Neural progenitor cell (in vitro differentiated cells): ENCODE results near the gene CACNA1C. TPM values are rescaled to one million over a fixed set of nuclear protein-coding genes. Genes with fewer than 3 reads are reported as not detected.

Experiments used
- DNase-seq: peaks from one replicate; pipeline ENCODE4 v3.0.0-alpha.2; 2016; ENCODE audit warnings: low spot score
- H2AFZ ChIP-seq: fragments of 200-600 bp; sonication (generic); replicated peaks from 2 replicates; pipeline ENCODE4 v1.6.1; 2016; ENCODE audit warnings: antibody characterized with exemption
- H3F3A ChIP-seq: fragments of 200-600 bp; sonication (generic); 2 replicates; pipeline ENCODE4 v1.6.1; 2016; ENCODE audit warnings: antibody characterized with exemption, low read depth
- H3K27ac ChIP-seq: fragments of 200-600 bp; sonication (generic); 2 replicates; pipeline ENCODE4 v1.5.1; 2016; ENCODE audit warnings: mild to moderate bottlenecking
- H3K27me3 ChIP-seq: fragments of 200-600 bp; sonication (generic); 2 replicates; pipeline ENCODE4 v1.6.1; 2016; ENCODE audit warnings: mild to moderate bottlenecking, moderate library complexity
- H3K36me3 ChIP-seq: fragments of 200-600 bp; sonication (generic); 2 replicates; pipeline ENCODE4 v1.5.1; 2016
- H3K4me1 ChIP-seq: fragments of 200-600 bp; sonication (generic); 2 replicates; pipeline ENCODE4 v1.6.1; 2016; ENCODE audit warnings: mixed run types
- H3K4me2 ChIP-seq: fragments of 200-600 bp; sonication (generic); 2 replicates; pipeline ENCODE4 v1.6.1; 2016
- H3K4me3 ChIP-seq: fragments of 200-600 bp; sonication (generic); 2 replicates; pipeline ENCODE4 v1.5.1; 2016
- H3K79me2 ChIP-seq: fragments of 200-600 bp; sonication (generic); 2 replicates; pipeline ENCODE4 v1.6.1; 2016; ENCODE audit warnings: low read depth
- H3K9ac ChIP-seq: fragments of 200-600 bp; sonication (generic); 2 replicates; pipeline ENCODE4 v1.6.1; 2016
- H3K9me3 ChIP-seq: fragments of 200-600 bp; sonication (generic); 2 replicates; pipeline ENCODE4 v1.5.1; 2016; ENCODE audit warnings: low read depth
- H4K20me1 ChIP-seq: fragments of 200-600 bp; sonication (generic); 2 replicates; pipeline ENCODE4 v1.6.1; 2016; ENCODE audit warnings: low read depth
- H3K27ac Mint-ChIP-seq: 3 replicates; pipeline ENCODE4 v1.8.0; 2021; ENCODE audit warnings: mixed read lengths
- H3K27me3 Mint-ChIP-seq: 2 replicates; pipeline ENCODE4 v1.8.0; 2022; ENCODE audit warnings: low read depth, mild to moderate bottlenecking, inconsistent platforms, moderate library complexity, mixed read lengths; ENCODE audit not compliant: insufficient read depth
- H3K36me3 Mint-ChIP-seq: 3 replicates; pipeline ENCODE4 v1.8.0; 2021; ENCODE audit warnings: mixed read lengths
- H3K4me1 Mint-ChIP-seq: 3 replicates; pipeline ENCODE4 v1.8.0; 2021; ENCODE audit warnings: mixed read lengths
- H3K4me3 Mint-ChIP-seq: 3 replicates; pipeline ENCODE4 v1.8.0; 2021; ENCODE audit warnings: mild to moderate bottlenecking, moderate library complexity, mixed read lengths
- H3K9me3 Mint-ChIP-seq: 3 replicates; pipeline ENCODE4 v1.8.0; 2020; ENCODE audit warnings: mixed read lengths
- EZH2 ChIP-seq: fragments of 200-600 bp; sonication (generic); IDR thresholded peaks from 2 replicates; pipeline ENCODE4 v1.6.1; 2017; ENCODE audit warnings: antibody characterized with exemption, mild to moderate bottlenecking, moderate library complexity
- EZH2phosphoT487 ChIP-seq: fragments of 200-600 bp; sonication (generic); IDR thresholded peaks from 2 replicates; pipeline ENCODE4 v1.6.1; 2017; ENCODE audit warnings: antibody characterized with exemption
- total RNA-seq: library from RNA; depleted of rRNA; stranded (reverse); fragments of >200 nt; gene quantifications from 2 replicates; pipeline ENCODE4 v1.2.3, GENCODE V29; 2015; ENCODE audit warnings: low replicate concordance
- TF ChIP-seq, protein P1 (sequence below): fragments of 200-600 bp; sonication (generic); IDR thresholded peaks from 2 replicates; pipeline ENCODE4 v1.5.1; 2017; ENCODE audit warnings: antibody characterized with exemption, mild to moderate bottlenecking

CACNA1C gene
- total RNA-seq, 1 donor from 2014 or later: 2.7 TPM

DNA sequence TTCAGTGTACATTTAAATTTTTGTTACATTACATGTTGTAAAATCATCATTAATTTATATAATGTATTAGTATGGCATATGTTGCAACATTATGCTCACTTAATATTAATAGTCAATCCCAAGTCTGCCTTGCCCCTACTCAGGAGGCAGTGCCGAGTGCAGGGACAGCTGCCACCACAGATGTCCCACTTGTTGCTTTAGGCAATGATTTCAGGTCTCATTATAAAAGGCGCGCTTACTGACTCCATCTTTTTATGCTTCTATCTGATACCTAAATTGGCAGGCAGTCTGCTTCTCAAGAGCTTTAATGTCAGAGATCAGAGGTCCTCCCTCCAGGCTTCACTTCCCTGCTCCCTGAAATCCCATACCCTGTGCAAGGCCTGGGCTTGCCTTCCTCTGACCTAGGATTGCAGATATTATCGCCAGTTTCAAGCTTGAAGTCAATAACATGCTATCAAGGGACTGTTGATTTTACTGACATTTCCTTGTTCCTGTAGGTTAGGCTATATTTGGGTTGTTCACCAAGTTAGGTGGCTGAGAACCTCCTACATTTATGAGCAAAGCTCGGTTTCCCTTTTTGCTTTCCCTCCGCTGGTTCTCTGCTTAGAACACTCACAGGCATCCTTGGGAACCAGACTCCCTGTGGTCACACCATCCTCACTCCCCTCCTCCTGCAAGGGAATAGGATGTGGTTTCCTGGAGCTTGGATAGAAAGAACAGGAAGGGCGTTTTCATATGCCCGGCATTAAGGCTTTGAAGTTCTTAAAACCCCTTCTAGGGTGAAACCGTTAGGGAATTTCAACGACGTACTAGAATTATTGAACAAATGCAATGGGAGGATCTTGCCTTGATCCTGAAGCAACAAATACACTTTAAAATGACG is 533.6 kb downstream of the CACNA1C start:
- TF ChIP-seq EZH2 (no peak), EZH2phosphoT487 (no peak)
- TF ChIP-seq, protein P1, sequence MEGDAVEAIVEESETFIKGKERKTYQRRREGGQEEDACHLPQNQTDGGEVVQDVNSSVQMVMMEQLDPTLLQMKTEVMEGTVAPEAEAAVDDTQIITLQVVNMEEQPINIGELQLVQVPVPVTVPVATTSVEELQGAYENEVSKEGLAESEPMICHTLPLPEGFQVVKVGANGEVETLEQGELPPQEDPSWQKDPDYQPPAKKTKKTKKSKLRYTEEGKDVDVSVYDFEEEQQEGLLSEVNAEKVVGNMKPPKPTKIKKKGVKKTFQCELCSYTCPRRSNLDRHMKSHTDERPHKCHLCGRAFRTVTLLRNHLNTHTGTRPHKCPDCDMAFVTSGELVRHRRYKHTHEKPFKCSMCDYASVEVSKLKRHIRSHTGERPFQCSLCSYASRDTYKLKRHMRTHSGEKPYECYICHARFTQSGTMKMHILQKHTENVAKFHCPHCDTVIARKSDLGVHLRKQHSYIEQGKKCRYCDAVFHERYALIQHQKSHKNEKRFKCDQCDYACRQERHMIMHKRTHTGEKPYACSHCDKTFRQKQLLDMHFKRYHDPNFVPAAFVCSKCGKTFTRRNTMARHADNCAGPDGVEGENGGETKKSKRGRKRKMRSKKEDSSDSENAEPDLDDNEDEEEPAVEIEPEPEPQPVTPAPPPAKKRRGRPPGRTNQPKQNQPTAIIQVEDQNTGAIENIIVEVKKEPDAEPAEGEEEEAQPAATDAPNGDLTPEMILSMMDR: no peak
- Histone ChIP-seq H3K27ac (no peak overlapping the region), H3K36me3 (no peaks in the 10 kb centered on the region), H3K79me2 (no peaks in the 10 kb centered on the region), H3K9ac (no peak overlapping the region), H3F3A (no peaks in the 10 kb centered on the region), H3K27me3 (peaks cover 54% of the 10 kb centered on the region), H3K4me3 (no peak overlapping the region), H3K4me2 (no peak overlapping the region), H4K20me1 (no peaks in the 10 kb centered on the region), H2AFZ (no peak overlapping the region), H3K4me1 (no peaks in the 10 kb centered on the region), H3K9me3 (no peaks in the 10 kb centered on the region)
- peaks cover 5% of the 10 kb centered on the region for H3K9me3 Mint-ChIP-seq
- no peaks in the 10 kb centered on the region for H3K36me3 Mint-ChIP-seq
- no peak for DNase-seq
- peaks cover 2% of the 10 kb centered on the region for H3K4me1 Mint-ChIP-seq
- H3K27ac Mint-ChIP-seq: no peak overlapping the region
- H3K4me3 Mint-ChIP-seq: no peak overlapping the region
- peaks cover 8% of the 10 kb centered on the region for H3K27me3 Mint-ChIP-seq

DNA sequence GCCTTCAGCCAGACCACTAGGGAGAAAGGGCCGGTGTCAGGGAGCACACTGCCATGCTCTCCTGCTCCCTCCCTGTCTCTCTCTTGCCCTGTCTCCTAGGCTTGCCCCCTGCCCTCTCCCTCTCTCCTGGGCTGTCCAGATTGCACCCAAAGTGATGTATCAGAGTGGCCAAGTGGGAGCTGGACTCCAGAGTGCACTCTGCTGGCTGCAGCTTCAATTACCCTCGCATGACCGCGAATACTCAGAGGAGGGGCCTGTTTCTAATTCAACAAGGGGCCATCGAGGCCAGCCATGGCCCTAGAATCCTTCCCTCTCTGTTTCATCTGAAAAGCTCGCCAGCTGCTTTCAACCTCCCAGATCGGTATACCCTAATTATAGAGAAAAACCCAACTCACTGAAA is 535.6 kb downstream of the CACNA1C start:
- H3K27ac ChIP-seq: no peak overlapping the region
- H3K36me3 ChIP-seq: no peaks in the 10 kb centered on the region
- no peak overlapping the region for H3K27ac Mint-ChIP-seq
- H3K9me3 ChIP-seq: no peaks in the 10 kb centered on the region
- no peak overlapping the region for H3K4me3 ChIP-seq
- H3K79me2 ChIP-seq: no peaks in the 10 kb centered on the region
- TF ChIP-seq EZH2 (no peak), EZH2phosphoT487 (no peak)
- TF ChIP-seq, protein P1: no peak
- H3K27me3 Mint-ChIP-seq: peaks cover 12% of the 10 kb centered on the region
- H4K20me1 ChIP-seq: no peaks in the 10 kb centered on the region
- H3K4me3 Mint-ChIP-seq: no peak overlapping the region
- H3K4me2 ChIP-seq: no peak overlapping the region
- H2AFZ ChIP-seq: no peak overlapping the region
- H3F3A ChIP-seq: no peaks in the 10 kb centered on the region
- H3K36me3 Mint-ChIP-seq: no peaks in the 10 kb centered on the region
- peaks cover under 1% of the 10 kb centered on the region for H3K4me1 Mint-ChIP-seq
- no peak overlapping the region for H3K9ac ChIP-seq
- H3K27me3 ChIP-seq: peaks cover 34% of the 10 kb centered on the region
- H3K9me3 Mint-ChIP-seq: peaks cover 9% of the 10 kb centered on the region
- no peak for DNase-seq
- H3K4me1 ChIP-seq: no peaks in the 10 kb centered on the region

DNA sequence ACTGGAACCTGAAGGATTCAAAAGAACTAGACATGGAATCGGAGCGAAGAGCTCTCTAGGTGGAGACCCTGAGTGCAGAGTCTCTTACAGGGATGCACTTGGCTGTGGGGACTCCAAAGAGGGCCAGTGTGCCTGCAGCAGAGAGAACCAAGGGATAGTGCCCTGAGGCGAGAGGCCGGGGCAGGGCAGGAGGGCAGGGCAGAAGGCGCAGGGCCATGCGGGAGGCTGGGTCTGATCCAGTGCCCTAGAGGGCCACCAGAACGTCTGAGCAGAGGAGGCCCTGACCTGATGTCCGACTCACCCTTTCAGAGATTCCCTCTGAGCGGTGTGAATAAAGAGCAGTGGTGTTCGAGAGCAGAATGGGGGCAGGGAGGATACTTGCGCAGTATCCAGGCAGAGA is 536.6 kb downstream of the CACNA1C start:
- Mint-ChIP-seq H3K9me3 (peaks cover 13% of the 10 kb centered on the region), H3K36me3 (no peaks in the 10 kb centered on the region), H3K4me1 (no peaks in the 10 kb centered on the region), H3K27ac (no peak overlapping the region), H3K4me3 (no peak overlapping the region), H3K27me3 (peaks cover 12% of the 10 kb centered on the region)
- no peak overlapping the region for H3K9ac ChIP-seq
- no peak overlapping the region for H3K27ac ChIP-seq
- no peaks in the 10 kb centered on the region for H3K4me1 ChIP-seq
- H3K4me3 ChIP-seq: no peak overlapping the region
- TF ChIP-seq EZH2: no peak
- no peak for DNase-seq
- no peaks in the 10 kb centered on the region for H3K36me3 ChIP-seq
- H3K4me2 ChIP-seq: no peak overlapping the region
- peaks cover 24% of the 10 kb centered on the region for H3K27me3 ChIP-seq
- no peaks in the 10 kb centered on the region for H4K20me1 ChIP-seq
- no peak overlapping the region for H2AFZ ChIP-seq
- H3K9me3 ChIP-seq: no peaks in the 10 kb centered on the region
- no peaks in the 10 kb centered on the region for H3K79me2 ChIP-seq
- H3F3A ChIP-seq: no peaks in the 10 kb centered on the region

DNA sequence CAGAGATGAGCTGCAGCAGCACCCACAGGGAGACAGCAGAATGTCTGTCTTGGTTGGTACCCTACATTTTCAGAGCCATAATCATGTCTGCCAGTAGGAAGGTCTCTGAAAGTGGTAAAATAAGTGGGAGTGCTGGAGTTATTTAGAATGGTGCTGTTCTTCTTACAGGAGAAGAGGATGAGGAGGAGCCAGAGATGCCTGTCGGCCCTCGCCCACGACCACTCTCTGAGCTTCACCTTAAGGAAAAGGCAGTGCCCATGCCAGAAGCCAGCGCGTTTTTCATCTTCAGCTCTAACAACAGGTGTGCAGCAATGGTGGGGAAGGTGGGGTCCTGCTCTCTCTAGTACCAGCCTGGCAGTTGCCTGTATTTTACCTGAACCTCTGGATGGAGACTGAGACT is 540.3 kb downstream of the CACNA1C start:
- H3K36me3 ChIP-seq: no peaks in the 10 kb centered on the region
- no peak overlapping the region for H2AFZ ChIP-seq
- H3K36me3 Mint-ChIP-seq: peaks cover 2% of the 10 kb centered on the region
- H3K4me2 ChIP-seq: no peak overlapping the region
- no peaks in the 10 kb centered on the region for H3K9me3 ChIP-seq
- H3K4me3 Mint-ChIP-seq: no peak overlapping the region
- H3K27ac Mint-ChIP-seq: no peak overlapping the region
- H3F3A ChIP-seq: no peaks in the 10 kb centered on the region
- H3K9me3 Mint-ChIP-seq: peaks cover 18% of the 10 kb centered on the region
- H3K4me1 Mint-ChIP-seq: peaks cover 2% of the 10 kb centered on the region
- no peak overlapping the region for H3K4me3 ChIP-seq
- no peaks in the 10 kb centered on the region for H3K4me1 ChIP-seq
- H3K27me3 Mint-ChIP-seq: peaks cover 9% of the 10 kb centered on the region
- no peaks in the 10 kb centered on the region for H4K20me1 ChIP-seq
- H3K27ac ChIP-seq: no peak overlapping the region
- TF ChIP-seq, protein P1: no peak
- no peak for TF ChIP-seq EZH2
- TF ChIP-seq EZH2phosphoT487: no peak
- H3K9ac ChIP-seq: no peak overlapping the region
- H3K27me3 ChIP-seq: no peaks in the 10 kb centered on the region
- DNase-seq: no peak
- no peaks in the 10 kb centered on the region for H3K79me2 ChIP-seq
